NCI-H1930 (cell line): ENCODE results near the gene GALNT1.
A peak's percentile ranks its signal among the peaks of the same experiment; 100 is the strongest.

Experiments used
- DNase-seq, 2 experiments: peaks; one replicate each; lab custom pipeline; 2025; lab: John Stamatoyannopoulos, UW

GALNT1 gene

GRCh38 chr18:35582899-35583558 is 1.5 kb downstream of the GALNT1 start:
- peak in 1 of 2 experiments; percentile 19 for DNase-seq

GRCh38 chr18:35584735-35585134 is 3.2 kb downstream of the GALNT1 start:
- no peak for DNase-seq

GRCh38 chr18:35585608-35586007 is 4.1 kb downstream of the GALNT1 start:
- DNase-seq, result no peak

- DNase-seq, result no peak
Observed at GRCh38 chr18:35588122-35588521, 6.6 kb downstream of the GALNT1 start.

GRCh38 chr18:35588995-35589394 is 7.5 kb downstream of the GALNT1 start:
- DNase-seq, result no peak

- no peak for DNase-seq
Observed at GRCh38 chr18:35589546-35589945, 8.0 kb downstream of the GALNT1 start.

- no peak for DNase-seq
Observed at GRCh38 chr18:35590935-35591334, 9.4 kb downstream of the GALNT1 start.

GRCh38 chr18:35592298-35592697 is 10.8 kb downstream of the GALNT1 start:
- DNase-seq, result no peak

GRCh38 chr18:35593859-35594258 is 12.3 kb downstream of the GALNT1 start:
- DNase-seq, result no peak

- no peak for DNase-seq
Observed at GRCh38 chr18:35597758-35598157, 16.2 kb downstream of the GALNT1 start.

GRCh38 chr18:35602193-35602820 is 20.8 kb downstream of the GALNT1 start:
- no peak for DNase-seq

- DNase-seq, result no peak
Observed at GRCh38 chr18:35603008-35603407, 21.5 kb downstream of the GALNT1 start.

GRCh38 chr18:35603528-35603927 is 22.0 kb downstream of the GALNT1 start:
- no peak for DNase-seq

- no peak for DNase-seq
Observed at GRCh38 chr18:35604369-35604768, 22.8 kb downstream of the GALNT1 start.

GRCh38 chr18:35605686-35606417 is 24.3 kb downstream of the GALNT1 start:
- DNase-seq, result no peak

GRCh38 chr18:35609236-35609635 is 27.7 kb downstream of the GALNT1 start:
- peak in 1 of 2 experiments; percentile 22 for DNase-seq

- DNase-seq, result no peak
Observed at GRCh38 chr18:35610089-35610488, 28.5 kb downstream of the GALNT1 start.

GRCh38 chr18:35610724-35611123 is 29.2 kb downstream of the GALNT1 start:
- no peak for DNase-seq

- DNase-seq, result no peak
Observed at GRCh38 chr18:35611518-35611917, 30.0 kb downstream of the GALNT1 start.

GRCh38 chr18:35616074-35616473 is 34.5 kb downstream of the GALNT1 start:
- no peak for DNase-seq

GRCh38 chr18:35616664-35617423 is 35.3 kb downstream of the GALNT1 start:
- no peak for DNase-seq

- no peak for DNase-seq
Observed at GRCh38 chr18:35617865-35618264, 36.3 kb downstream of the GALNT1 start.
